Measurements from ENCODE around the gene KRTAP10-8. TPM values are rescaled to one million over a fixed set of nuclear protein-coding genes. Genes with fewer than 3 reads are reported as not detected.

The KRTAP10-8 gene
- total RNA-seq, 4 donors from 2014 or later = not detected

GRCh38 chr21:44594406-44594916 is 17.4 kb upstream of the KRTAP10-8 start:
- no peak for TF ChIP-seq POLR2A (IDR thresholded peaks at IDR 0.05)
- no peak for TF ChIP-seq CTCF (IDR thresholded peaks at IDR 0.05 in 4 of 5, conservative IDR thresholded peaks at IDR 0.05 in 1 of 5)
- Histone ChIP-seq H3K9me3 (no peaks in the 10 kb centered on the region), H3K27me3 (peaks cover 22 to 48% (median 28%) of the 10 kb centered on the region in 3 donors), H3K27ac (no peak overlapping the region), H3K36me3 (no peaks in the 10 kb centered on the region), H3K4me3 (no peak overlapping the region), H3K4me1 (no peaks in the 10 kb centered on the region)
- intact Hi-C loops (cut with DNase I; ENCODE audit: low total_unique reads) (no loop called here), in situ Hi-C loops (cut with MboI; ENCODE audit: low sequenced_read_pairs in 4 of 4) (no loop called here)
- no peak for DNase-seq
- ATAC-seq = no peak

GRCh38 chr21:44595524-44595923 is 16.4 kb upstream of the KRTAP10-8 start:
- Histone ChIP-seq H3K9me3 (no peaks in the 10 kb centered on the region), H3K36me3 (no peaks in the 10 kb centered on the region), H3K4me1 (no peaks in the 10 kb centered on the region), H3K27me3 (peaks cover 25 to 49% (median 35%) of the 10 kb centered on the region in 3 donors), H3K27ac (no peak overlapping the region), H3K4me3 (no peak overlapping the region)
- DNase-seq (no peak), ATAC-seq (no peak)
- intact Hi-C loops (cut with DNase I; ENCODE audit: low total_unique reads) (no loop called here), in situ Hi-C loops (cut with MboI; ENCODE audit: low sequenced_read_pairs in 4 of 4) (no loop called here)
- no peak for TF ChIP-seq CTCF (IDR thresholded peaks at IDR 0.05 in 4 of 5, conservative IDR thresholded peaks at IDR 0.05 in 1 of 5)
- TF ChIP-seq POLR2A (IDR thresholded peaks at IDR 0.05) = no peak

GRCh38 chr21:44596068-44596725 is 15.7 kb upstream of the KRTAP10-8 start:
- Histone ChIP-seq H3K36me3 (no peaks in the 10 kb centered on the region), H3K27me3 (peaks cover 28 to 52% (median 35%) of the 10 kb centered on the region in 3 donors), H3K4me1 (no peaks in the 10 kb centered on the region), H3K9me3 (no peaks in the 10 kb centered on the region), H3K4me3 (no peak overlapping the region), H3K27ac (no peak overlapping the region)
- intact Hi-C loops (cut with DNase I; ENCODE audit: low total_unique reads) = no loop called here
- in situ Hi-C loops (cut with MboI; ENCODE audit: low sequenced_read_pairs in 4 of 4) = no loop called here
- TF ChIP-seq CTCF (IDR thresholded peaks at IDR 0.05 in 4 of 5, conservative IDR thresholded peaks at IDR 0.05 in 1 of 5) (no peak), POLR2A (IDR thresholded peaks at IDR 0.05) (no peak)
- ATAC-seq (no peak), DNase-seq (no peak)

GRCh38 chr21:44598061-44598460 is 13.8 kb upstream of the KRTAP10-8 start:
- ATAC-seq (no peak), DNase-seq (no peak)
- TF ChIP-seq POLR2A (IDR thresholded peaks at IDR 0.05) (no peak), CTCF (IDR thresholded peaks at IDR 0.05 in 4 of 5, conservative IDR thresholded peaks at IDR 0.05 in 1 of 5) (no peak)
- no peak overlapping the region for H3K27ac ChIP-seq
- no peaks in the 10 kb centered on the region for H3K4me1 ChIP-seq
- no peaks in the 10 kb centered on the region for H3K36me3 ChIP-seq
- intact Hi-C loops (cut with DNase I; ENCODE audit: low total_unique reads) = no loop called here
- peaks cover 30 to 49% (median 48%) of the 10 kb centered on the region in 3 donors for H3K27me3 ChIP-seq
- in situ Hi-C loops (cut with MboI; ENCODE audit: low sequenced_read_pairs in 4 of 4) = no loop called here
- no peak overlapping the region for H3K4me3 ChIP-seq
- no peaks in the 10 kb centered on the region for H3K9me3 ChIP-seq

All from gastrocnemius medialis (tissue), 4 donors.